GM19035 (cell line): ENCODE results near the gene HLA-DPB1.

Experiments used
- ATAC-seq: cut with Tn5 transposase; IDR thresholded peaks from one replicate; pipeline ENCODE4 v1.9.1; 2021; ENCODE audit not compliant: unreplicated experiment

Gene HLA-DPB1

DNA sequence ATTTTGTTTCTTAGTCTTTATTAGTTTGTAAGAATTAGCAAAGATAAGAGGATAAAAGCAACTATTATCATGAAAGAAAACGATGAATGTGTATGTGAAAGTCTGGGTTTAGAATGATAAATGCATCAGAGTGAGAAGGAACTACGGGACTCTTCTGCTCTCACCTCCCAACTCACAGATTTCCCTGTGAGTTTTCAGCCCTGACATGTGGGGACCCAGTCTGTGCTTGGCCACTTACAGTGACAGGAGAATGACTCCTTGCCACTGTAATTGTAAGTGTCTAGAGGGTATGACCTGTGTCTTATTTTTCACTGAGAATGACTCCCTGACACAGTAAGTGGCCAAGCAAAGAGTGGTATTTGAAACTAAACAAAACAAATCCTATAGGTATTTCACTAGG, 4.9 kb upstream of the HLA-DPB1 start:
- ATAC-seq = no peak

GRCh38 chr6:33071569-33071968, 4.2 kb upstream of the HLA-DPB1 start:
- no peak for ATAC-seq

- ATAC-seq = no peak
These were observed 3.2 kb upstream of the HLA-DPB1 start for GRCh38 chr6:33072508-33073100.

DNA sequence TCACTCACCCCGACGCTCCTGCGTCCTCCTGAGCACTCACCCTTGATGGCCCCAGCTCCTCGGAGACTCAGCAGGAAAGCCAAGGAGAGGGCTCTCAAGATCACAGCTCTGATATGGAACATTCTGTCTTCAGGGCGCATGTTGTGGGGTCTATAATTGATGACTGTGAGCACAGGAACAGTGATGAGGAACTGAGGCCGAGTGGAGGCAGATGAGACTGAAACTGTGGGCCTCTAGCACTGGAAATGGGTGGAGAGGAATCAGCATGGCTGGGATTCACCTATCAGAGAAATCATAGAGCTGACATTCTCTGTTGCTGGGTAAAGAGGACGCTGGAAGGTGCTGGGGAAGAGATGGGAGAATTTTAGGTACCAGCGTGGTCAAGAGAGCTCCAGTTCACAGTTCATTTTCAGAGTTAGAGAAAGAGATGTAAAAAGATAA, 2.3 kb upstream of the HLA-DPB1 start, which contains the start of gene HLA-DPA1:
Gene HLA-DPA1, minus strand, starts transcription at position 219 of the 441 bp plus-strand sequence.
- peak; percentile 49 for ATAC-seq

DNA sequence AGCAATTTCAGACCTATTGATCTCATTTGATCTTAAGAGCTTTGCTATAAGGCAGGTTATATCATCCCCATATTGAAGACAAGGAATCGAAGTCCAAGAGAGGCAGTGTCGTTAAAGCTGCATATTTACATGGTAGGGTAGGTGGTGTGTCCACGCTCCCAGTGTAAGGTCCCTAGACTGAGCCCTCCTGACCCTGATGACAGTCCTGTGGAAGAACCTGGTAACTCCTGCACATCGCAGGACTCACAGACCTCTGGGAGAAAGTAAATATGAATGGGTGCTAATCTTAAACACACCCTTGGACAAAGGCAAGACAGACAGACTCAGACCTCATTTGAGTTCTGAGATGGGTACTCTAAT, 602 bp upstream of the HLA-DPB1 start:
- peak; percentile 11 for ATAC-seq

GRCh38 chr6:33076406-33076934, 680 bp downstream of the HLA-DPB1 start:
- ATAC-seq = no peak

DNA sequence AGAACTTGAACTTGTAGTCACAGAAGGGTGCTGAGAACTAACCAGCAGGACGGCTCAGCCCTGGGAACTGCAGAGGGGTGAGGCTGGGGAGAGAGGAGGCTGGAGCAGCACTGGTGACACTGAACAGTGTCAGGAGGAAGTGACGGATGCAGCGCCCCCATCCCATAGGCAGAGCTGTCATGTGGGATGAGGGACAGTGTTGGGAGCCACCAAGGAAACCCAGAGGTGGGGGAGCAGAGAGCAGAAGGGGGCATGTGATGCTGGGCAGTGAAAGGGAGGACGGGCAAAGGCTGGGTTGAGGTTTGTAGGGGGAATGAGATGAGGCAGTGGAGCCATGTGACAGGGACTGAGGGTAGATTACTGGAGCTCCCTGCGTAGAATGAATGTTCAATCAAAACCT, 2.1 kb downstream of the HLA-DPB1 start:
- ATAC-seq = no peak

DNA sequence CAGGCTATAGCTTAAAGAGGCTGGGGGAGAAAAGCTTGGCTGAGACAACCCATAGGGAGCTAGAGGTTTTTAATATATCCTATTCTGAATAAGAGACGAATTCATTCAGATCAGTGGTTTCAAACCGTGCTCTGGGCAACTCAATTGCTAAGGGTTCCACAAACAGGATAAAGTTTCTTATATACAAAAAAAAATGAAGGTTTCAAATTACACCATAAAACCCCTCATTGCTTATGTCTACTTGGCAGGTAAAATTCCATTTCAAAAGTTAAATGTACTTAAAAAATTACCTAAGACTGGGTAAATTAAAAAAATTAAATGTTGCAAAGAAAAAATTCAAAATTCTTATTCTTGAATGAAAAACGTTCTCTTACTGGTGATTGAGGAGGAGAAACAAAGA, 2.7 kb downstream of the HLA-DPB1 start:
- ATAC-seq = no peak

DNA sequence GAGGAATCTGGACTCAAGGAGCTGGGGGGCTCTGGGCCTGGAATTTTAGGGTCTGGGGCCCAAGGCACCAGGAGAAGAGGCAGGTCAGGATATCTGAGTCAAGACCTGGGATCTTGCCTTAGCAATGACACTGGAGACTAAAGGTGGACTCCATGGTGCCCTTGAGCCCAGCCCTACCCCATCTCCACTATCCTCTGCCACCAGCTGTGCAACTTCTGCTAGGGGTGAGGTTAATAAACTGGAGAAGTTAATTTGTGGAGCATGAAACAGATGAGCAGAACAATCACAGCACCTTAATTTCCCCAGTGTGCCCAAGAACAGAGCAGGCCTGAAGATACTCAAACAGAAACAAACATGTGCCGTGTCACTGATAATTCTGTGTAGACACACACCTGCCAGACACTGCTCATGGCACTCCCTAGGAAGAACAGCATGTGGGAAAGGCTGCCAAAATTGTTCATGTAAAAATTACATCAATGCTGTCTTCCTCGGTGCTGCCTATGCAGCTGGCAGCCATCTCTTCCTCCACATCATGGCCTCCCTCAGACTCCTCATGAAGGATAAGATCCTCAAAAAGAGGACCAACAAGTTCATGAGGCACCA, 3.2 kb downstream of the HLA-DPB1 start:
- no peak for ATAC-seq

DNA sequence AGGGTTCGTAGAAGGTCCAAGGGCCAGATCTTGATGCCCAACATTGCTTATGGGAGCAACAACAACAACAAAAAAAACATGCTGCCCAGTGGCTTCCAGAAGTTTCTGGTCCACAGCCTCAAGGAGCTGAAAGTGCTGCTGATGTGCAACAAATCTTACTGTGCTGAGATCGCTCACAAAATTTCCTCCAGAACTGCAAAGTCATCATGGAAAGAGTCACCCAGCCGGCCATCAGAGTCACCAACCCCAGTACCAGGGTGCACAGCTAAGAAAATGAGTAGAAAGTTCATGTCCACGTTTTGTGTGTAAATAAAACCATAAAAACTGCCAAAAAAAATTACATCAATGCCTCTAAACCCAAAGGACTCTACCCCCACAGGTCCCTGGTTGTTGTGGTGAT, 3.8 kb downstream of the HLA-DPB1 start:
- no peak for ATAC-seq

DNA sequence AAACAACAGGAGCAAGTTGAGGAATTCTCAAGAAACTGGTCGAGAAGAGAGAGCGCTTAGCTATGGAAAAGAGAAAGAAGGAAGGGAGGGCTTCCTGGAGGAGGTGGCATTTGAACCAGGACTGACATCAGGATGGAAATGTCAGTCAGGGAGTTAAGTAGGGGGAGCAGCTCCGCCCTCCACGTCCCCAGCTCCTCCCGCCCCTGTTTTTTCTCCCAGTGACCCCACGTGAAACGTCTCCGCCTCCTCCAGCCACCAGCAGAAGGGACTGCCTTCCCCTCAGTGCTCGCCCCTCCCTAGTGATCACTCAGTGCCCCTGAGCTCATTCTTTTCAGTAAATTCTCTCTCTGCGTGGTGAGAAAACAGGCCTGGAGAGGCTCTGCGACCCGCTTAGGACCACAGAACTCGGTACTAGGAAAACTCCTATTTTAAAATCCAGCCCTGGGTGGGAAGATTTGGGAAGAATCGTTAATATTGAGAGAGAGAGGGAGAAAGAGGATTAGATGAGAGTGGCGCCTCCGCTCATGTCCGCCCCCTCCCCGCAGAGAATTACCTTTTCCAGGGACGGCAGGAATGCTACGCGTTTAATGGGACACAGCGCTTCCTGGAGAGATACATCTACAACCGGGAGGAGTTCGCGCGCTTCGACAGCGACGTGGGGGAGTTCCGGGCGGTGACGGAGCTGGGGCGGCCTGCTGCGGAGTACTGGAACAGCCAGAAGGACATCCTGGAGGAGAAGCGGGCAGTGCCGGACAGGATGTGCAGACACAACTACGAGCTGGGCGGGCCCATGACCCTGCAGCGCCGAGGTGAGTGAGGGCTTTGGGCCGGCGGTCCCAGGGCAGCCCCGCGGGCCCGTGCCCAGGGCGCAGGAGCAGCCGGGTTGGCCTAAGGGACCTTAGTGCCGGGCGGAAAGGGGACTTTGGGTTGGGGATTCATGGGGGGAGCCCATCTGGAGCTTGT, 4.6 kb downstream of the HLA-DPB1 start:
- ATAC-seq = no peak

DNA sequence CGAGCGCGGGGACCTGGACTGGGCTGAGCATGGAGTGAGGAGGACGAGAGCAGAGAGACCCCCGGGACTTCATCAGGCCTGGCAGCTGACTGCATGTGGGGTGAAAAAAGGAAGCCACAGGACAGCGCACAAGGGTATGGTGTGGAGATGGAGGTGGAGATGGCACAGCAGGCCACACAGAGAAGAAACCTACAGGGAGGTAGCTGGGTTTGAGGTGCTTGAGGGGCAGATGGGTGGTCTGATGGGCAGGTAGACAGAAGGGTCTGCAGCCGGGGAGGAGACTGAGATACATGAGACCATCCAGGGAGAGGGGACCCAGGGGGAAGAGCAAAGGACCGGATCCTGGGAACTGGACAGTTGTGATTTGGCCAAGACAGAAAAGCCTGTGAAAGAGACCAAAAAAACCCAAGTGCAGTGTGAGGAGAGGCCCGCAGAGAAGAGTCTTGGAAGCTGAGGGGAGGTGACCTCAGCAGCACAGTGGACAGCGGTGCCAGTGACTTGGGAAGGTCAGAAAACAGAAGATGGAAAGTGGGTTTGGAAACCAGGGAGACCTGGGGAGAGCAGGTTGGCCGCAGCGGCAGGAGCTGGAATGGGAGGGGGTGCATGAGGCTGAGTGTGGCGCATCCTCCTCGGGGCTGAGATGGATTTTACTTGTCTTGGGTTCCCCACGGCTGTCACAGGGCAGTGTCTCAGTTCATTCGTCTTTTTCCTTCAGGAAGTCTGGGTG, 5.5 kb downstream of the HLA-DPB1 start:
- ATAC-seq = no peak

DNA sequence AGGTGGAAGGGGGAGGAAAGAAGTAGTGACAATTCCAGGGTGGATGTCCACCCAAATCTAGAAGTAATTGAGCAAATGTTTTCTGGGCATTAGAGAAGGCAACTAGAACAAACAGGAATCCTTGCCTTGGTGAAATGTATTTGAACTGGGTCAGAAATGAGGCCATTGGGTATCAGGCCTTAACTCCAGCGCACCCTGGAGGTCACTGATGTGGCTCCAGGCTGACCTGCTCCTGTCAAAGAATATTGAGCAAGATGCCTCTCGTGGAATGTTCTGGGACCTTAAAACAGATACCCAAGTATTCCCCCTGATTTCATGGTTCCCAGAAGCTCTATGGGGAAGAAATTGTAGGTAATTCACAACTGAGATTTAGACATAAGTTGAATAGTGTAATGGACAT, 6.9 kb downstream of the HLA-DPB1 start:
- ATAC-seq = no peak

DNA sequence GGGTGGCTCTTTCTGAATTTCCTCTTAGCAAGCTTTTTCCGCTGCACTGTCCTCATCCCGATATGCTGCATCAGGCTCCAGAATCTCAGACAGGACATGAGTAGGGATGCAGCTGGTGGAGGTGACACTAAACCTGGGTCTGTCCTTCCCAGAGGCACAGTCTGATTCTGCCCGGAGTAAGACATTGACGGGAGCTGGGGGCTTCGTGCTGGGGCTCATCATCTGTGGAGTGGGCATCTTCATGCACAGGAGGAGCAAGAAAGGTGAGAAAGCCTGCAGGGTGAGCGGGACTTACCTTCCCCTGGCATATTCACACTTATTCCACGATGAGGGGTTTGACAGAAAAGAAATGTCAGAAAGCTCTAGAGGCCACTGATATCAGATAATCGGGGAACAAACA, 9.8 kb downstream of the HLA-DPB1 start:
- ATAC-seq = no peak

- no peak for ATAC-seq
These were observed 12.6 kb downstream of the HLA-DPB1 start for GRCh38 chr6:33088258-33088930.

DNA sequence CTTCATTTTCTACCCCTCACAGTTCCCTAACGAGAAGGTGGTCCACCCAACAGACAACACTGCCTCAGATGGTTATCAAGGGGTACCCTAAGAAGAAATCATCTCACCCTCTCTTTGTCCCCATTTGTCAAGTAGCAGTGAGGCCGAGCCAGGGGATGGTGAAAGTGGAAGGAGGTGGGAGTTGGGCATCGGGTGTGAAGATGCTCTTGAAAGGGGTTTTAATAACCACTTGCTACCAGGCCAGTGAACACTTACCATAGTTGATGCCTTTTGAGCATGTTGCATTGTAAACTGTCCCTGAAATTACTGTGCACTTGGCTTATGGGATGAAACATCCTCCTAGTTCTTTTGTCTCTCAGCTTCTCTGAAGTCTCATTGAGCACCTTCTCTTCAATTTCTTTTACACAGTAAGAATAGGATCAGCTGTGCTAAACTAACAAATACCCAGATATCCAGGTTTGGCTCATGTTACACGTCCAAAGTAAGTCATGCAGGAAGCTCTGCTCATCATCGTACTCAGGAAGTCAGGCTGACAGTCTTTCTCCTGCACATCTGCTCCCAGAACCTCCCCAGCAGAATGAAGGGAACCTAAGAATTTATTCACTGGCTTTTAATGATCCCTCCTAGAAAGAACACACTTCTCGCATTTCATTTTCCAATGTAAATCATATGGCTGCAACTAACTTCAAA, 13.3 kb downstream of the HLA-DPB1 start:
- no peak for ATAC-seq

GRCh38 chr6:33091957-33092356, 16.2 kb downstream of the HLA-DPB1 start:
- no peak for ATAC-seq

GRCh38 chr6:33092385-33092784, 16.6 kb downstream of the HLA-DPB1 start:
- no peak for ATAC-seq

DNA sequence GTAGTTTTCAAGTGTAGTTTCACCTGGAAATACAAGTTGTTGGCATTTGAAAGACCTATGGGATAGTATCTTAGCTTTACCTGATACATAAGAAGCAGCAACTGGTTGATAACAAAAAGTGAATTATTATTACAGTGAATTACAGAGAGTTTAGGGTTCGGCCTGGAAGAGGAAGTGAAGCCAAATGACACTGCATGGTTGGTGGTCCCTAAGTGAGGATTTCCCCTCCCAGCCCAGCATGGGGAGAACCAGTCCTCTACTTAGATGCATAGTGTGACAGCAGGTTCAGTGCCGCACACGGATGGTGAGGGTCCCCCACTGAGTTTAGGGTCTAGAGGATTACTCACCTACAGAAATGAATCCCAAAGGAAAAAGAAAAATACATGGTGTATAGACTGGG, 18.1 kb downstream of the HLA-DPB1 start:
- no peak for ATAC-seq

GRCh38 chr6:33095681-33096080, 19.9 kb downstream of the HLA-DPB1 start:
- ATAC-seq = no peak
